ENCODE data around the gene ACTRT2.

DNA sequence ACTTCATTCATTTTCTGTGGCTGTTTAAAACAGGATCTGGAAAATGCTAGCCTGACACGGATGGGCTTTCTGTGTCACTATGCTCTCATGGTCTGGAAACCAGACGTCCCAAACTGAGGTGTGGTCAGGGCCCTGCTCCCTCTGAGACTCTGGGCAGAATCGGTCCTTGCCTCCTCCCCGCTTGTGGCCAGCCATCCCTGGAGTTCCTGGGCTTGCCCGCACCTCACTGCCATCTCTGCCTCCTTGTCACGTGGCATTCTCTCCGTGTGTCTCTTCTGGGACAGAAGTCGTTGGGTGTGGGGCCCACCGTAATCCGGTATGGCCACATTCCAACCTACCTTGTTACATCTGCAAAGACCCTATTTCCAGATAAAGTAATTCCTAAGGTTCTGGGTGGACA is 10.1 kb upstream of the ACTRT2 start:
- TF ChIP-seq EP300 (IDR thresholded peaks at IDR 0.05), result no peak
- TF ChIP-seq, protein P1, sequence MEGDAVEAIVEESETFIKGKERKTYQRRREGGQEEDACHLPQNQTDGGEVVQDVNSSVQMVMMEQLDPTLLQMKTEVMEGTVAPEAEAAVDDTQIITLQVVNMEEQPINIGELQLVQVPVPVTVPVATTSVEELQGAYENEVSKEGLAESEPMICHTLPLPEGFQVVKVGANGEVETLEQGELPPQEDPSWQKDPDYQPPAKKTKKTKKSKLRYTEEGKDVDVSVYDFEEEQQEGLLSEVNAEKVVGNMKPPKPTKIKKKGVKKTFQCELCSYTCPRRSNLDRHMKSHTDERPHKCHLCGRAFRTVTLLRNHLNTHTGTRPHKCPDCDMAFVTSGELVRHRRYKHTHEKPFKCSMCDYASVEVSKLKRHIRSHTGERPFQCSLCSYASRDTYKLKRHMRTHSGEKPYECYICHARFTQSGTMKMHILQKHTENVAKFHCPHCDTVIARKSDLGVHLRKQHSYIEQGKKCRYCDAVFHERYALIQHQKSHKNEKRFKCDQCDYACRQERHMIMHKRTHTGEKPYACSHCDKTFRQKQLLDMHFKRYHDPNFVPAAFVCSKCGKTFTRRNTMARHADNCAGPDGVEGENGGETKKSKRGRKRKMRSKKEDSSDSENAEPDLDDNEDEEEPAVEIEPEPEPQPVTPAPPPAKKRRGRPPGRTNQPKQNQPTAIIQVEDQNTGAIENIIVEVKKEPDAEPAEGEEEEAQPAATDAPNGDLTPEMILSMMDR (IDR thresholded peaks at IDR 0.05), result no peak

Data from sigmoid colon (tissue), 4 donors.